CD4-positive, CD25-positive, alpha-beta regulatory T cell (primary cell): Measurements from ENCODE around the gene SLC17A3. TPM values are rescaled to one million over a fixed set of nuclear protein-coding genes. Genes with fewer than 3 reads are reported as not detected.

Source experiments
- ATAC-seq, 2 donors: fragments of 150-1000 bp; cut with Tn5 transposase; one replicate each; pipeline ENCODE4 v1.10.0; 2021; ENCODE audit warnings: low read depth in 2 of 2, moderate number of reproducible peaks in 2 of 2, moderate library complexity in 1 of 2
- DNase-seq, 3 donors: peaks; one replicate each; pipeline versions ENCODE4 v3.0.0 to v3.0.0-alpha.2; 2012 to 2022; ENCODE audit warnings: mixed read lengths in 1 of 3
- H3K27ac ChIP-seq: one replicate; pipeline ENCODE4 v1.7.0; 2013; ENCODE audit warnings: mild to moderate bottlenecking, low read length; ENCODE audit not compliant: insufficient read depth, poor library complexity, severe bottlenecking
- H3K27me3 ChIP-seq: one replicate; pipeline ENCODE4 v1.7.0; 2013; ENCODE audit warnings: low read length; ENCODE audit not compliant: control insufficient read depth, insufficient read depth
- H3K36me3 ChIP-seq: one replicate; pipeline ENCODE4 v1.7.0; 2013; ENCODE audit warnings: mild to moderate bottlenecking, low read length, moderate library complexity; ENCODE audit not compliant: control insufficient read depth, insufficient read depth
- H3K4me1 ChIP-seq: 2 replicates; pipeline ENCODE4 v1.7.0; 2013; ENCODE audit warnings: mild to moderate bottlenecking, low read length; ENCODE audit not compliant: insufficient read depth, control insufficient read depth, poor library complexity, severe bottlenecking
- H3K4me3 ChIP-seq: one replicate; pipeline ENCODE4 v1.7.0; 2013; ENCODE audit warnings: low read depth, mild to moderate bottlenecking, low read length, moderate library complexity
- H3K9me3 ChIP-seq, 2 experiments: 1 replicate in 1 of 2; 2 replicates in 1 of 2; pipeline ENCODE4 v1.7.0; 2013; ENCODE audit warnings: low read length in 2 of 2, mild to moderate bottlenecking in 1 of 2, moderate library complexity in 1 of 2; ENCODE audit not compliant: control insufficient read depth in 2 of 2
- H3K27ac Mint-ChIP-seq, 3 donors: one replicate each; pipeline ENCODE4 v1.8.0; 2020 to 2022; ENCODE audit warnings: mild to moderate bottlenecking in 3 of 3, mixed read lengths in 3 of 3, moderate library complexity in 2 of 3
- H3K27me3 Mint-ChIP-seq: one replicate; pipeline ENCODE4 v1.8.0; 2022; ENCODE audit warnings: mild to moderate bottlenecking, mixed read lengths
- H3K36me3 Mint-ChIP-seq: one replicate; pipeline ENCODE4 v1.8.0; 2020; ENCODE audit warnings: mixed read lengths
- H3K4me1 Mint-ChIP-seq, 4 donors: one replicate each; pipeline ENCODE4 v1.8.0; 2020 to 2022; ENCODE audit warnings: mixed read lengths in 4 of 4, mild to moderate bottlenecking in 1 of 4
- H3K4me3 Mint-ChIP-seq, 4 donors: one replicate each; pipeline ENCODE4 v1.8.0; 2020 to 2022; ENCODE audit warnings: mild to moderate bottlenecking in 4 of 4, mixed read lengths in 4 of 4, moderate library complexity in 3 of 4
- H3K9me3 Mint-ChIP-seq, 7 donors: one replicate each; pipeline ENCODE4 v1.8.0; 2020 to 2022; ENCODE audit warnings: mixed read lengths in 7 of 7, mild to moderate bottlenecking in 3 of 7, moderate library complexity in 2 of 7
- polyA plus RNA-seq, 4 donors: library from polyadenylated mRNA; unstranded; fragments of 300-500 nt; fragmentation: Illumina TruSeq; gene quantifications; one replicate each; pipeline ENCODE4 v1.2.3, GENCODE V29; 2021
- total RNA-seq: library from RNA; stranded (reverse); gene quantifications from one replicate; pipeline ENCODE4 v1.2.3, GENCODE V29; 2022

SLC17A3 gene
- total and polyA plus RNA-seq, 5 donors from 2014 or later: 0.31 TPM; not detected in 4

DNA sequence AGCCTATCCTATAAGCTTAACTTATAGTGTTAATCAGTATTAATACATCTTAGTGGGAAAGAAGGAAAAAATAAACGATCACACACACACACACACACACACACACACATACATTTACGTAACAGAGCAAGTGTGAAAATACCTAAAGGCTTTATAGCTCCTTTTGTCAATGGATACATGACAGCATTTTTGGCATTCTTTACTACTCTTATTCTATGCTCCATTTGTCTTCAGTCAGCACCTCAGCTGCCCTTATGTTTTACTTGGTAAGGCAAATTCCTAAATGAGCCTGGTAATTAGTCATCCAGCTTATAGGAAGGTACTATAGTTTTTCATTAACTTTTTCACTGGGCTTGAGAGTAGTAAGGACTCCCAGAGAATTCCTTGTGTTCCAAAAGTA, 25.1 kb upstream of the SLC17A3 start:
- no peak overlapping the region for H3K27ac ChIP-seq
- Mint-ChIP-seq H3K4me3 (no peak overlapping the region), H3K27me3 (peaks cover 13% of the 10 kb centered on the region), H3K36me3 (no peaks in the 10 kb centered on the region), H3K9me3 (no peaks in the 10 kb centered on the region), H3K27ac (no peak overlapping the region), H3K4me1 (peaks cover 0 to 12% (median 3%) of the 10 kb centered on the region in 4 donors)
- peaks cover 3% of the 10 kb centered on the region for H3K27me3 ChIP-seq
- no peak for DNase-seq
- H3K36me3 ChIP-seq: no peaks in the 10 kb centered on the region
- ATAC-seq: no peak
- H3K9me3 ChIP-seq: no peaks in the 10 kb centered on the region
- H3K4me1 ChIP-seq: no peaks in the 10 kb centered on the region
- no peak overlapping the region for H3K4me3 ChIP-seq

DNA sequence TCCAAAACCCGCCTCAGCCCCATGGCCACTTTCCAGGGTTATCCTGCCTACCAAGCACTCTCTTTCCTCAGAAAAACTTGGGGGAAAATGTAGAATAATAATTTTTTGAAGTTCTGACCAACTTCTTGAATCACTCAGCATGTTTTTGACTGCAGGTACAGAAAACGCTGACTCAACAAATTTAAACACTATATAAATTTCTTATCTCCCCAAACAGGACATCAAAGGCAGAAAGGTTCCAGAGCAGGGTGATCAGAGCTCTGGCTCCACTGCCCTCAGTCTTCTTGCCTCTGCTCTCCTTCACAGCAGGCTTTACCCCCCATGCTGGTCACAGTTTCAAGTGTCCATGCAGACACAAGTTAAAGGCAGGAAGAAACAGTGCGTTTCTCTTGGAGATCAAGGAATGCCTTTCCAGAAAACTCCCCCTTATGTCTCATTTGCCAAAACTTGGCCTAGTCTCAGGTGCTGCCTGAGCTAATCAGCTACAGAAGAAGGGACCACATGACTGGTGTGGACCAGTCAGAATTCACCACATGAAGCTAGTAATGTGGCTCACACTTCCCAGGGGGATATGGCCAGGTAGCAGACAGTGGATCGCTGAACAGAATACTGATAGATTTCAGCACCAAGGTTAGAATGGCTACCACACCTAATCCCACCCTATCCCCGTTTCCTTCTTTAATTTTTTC, 24.4 kb upstream of the SLC17A3 start:
- H3K4me3 Mint-ChIP-seq: no peak overlapping the region
- peaks cover 17% of the 10 kb centered on the region for H3K27me3 Mint-ChIP-seq
- H3K4me3 ChIP-seq: no peak overlapping the region
- no peak for DNase-seq
- H3K4me1 ChIP-seq: no peaks in the 10 kb centered on the region
- no peak for ATAC-seq
- peaks cover 0 to 10% (median 3%) of the 10 kb centered on the region in 4 donors for H3K4me1 Mint-ChIP-seq
- H3K27me3 ChIP-seq: peaks cover 3% of the 10 kb centered on the region
- H3K27ac Mint-ChIP-seq: no peak overlapping the region
- no peaks in the 10 kb centered on the region for H3K9me3 Mint-ChIP-seq
- no peaks in the 10 kb centered on the region for H3K36me3 ChIP-seq
- H3K9me3 ChIP-seq: no peaks in the 10 kb centered on the region
- no peak overlapping the region for H3K27ac ChIP-seq
- H3K36me3 Mint-ChIP-seq: no peaks in the 10 kb centered on the region

GRCh38 chr6:25896252-25896651, 22.2 kb upstream of the SLC17A3 start:
- no peaks in the 10 kb centered on the region for H3K9me3 ChIP-seq
- H3K27me3 ChIP-seq: peaks cover 8% of the 10 kb centered on the region
- no peak overlapping the region for H3K4me3 Mint-ChIP-seq
- H3K27ac Mint-ChIP-seq: no peak overlapping the region
- no peak for DNase-seq
- ATAC-seq: no peak
- H3K27ac ChIP-seq: no peak overlapping the region
- peaks cover 16% of the 10 kb centered on the region for H3K27me3 Mint-ChIP-seq
- peaks cover 0 to 2% (median 0%) of the 10 kb centered on the region in 7 donors for H3K9me3 Mint-ChIP-seq
- H3K36me3 ChIP-seq: no peaks in the 10 kb centered on the region
- H3K4me3 ChIP-seq: no peak overlapping the region
- H3K4me1 Mint-ChIP-seq: peaks cover 0 to 6% (median 3%) of the 10 kb centered on the region in 4 donors
- H3K36me3 Mint-ChIP-seq: no peaks in the 10 kb centered on the region
- no peaks in the 10 kb centered on the region for H3K4me1 ChIP-seq

DNA sequence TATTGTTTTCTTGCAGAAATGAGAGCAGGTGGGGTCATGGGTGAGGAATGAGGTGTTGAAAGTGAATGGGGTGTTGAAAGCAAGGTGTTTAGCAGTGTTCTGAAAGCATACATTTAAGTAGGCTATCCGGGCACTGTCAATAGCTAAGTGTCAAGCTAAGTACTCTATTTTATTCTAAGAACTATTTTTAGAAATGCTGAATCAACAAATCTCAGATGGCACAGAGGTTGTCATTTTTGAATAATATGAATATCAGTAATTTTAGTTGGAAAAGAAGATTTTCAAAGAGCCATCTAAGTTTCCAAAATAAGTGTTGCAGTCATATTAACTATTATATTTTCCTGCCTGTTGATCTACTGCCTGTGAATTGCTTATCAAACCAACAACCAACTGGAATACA, 21.7 kb upstream of the SLC17A3 start:
- no peaks in the 10 kb centered on the region for H3K36me3 Mint-ChIP-seq
- Histone ChIP-seq H3K27me3 (peaks cover 8% of the 10 kb centered on the region), H3K4me1 (no peaks in the 10 kb centered on the region), H3K9me3 (no peaks in the 10 kb centered on the region), H3K4me3 (no peak overlapping the region), H3K27ac (no peak overlapping the region), H3K36me3 (no peaks in the 10 kb centered on the region)
- ATAC-seq (no peak), DNase-seq (no peak)
- H3K4me1 Mint-ChIP-seq: peaks cover 0 to 6% (median 1%) of the 10 kb centered on the region in 4 donors
- H3K27ac Mint-ChIP-seq: no peak overlapping the region
- H3K9me3 Mint-ChIP-seq: peaks cover 0 to 2% (median 0%) of the 10 kb centered on the region in 7 donors
- no peak overlapping the region for H3K4me3 Mint-ChIP-seq
- peaks cover 16% of the 10 kb centered on the region for H3K27me3 Mint-ChIP-seq

- H3K27me3 Mint-ChIP-seq: peaks cover 16% of the 10 kb centered on the region
- Histone ChIP-seq H3K9me3 (no peaks in the 10 kb centered on the region), H3K36me3 (no peaks in the 10 kb centered on the region), H3K27ac (no peak overlapping the region), H3K4me1 (no peaks in the 10 kb centered on the region), H3K27me3 (peaks cover 13% of the 10 kb centered on the region), H3K4me3 (no peak overlapping the region)
- DNase-seq (no peak), ATAC-seq (no peak)
- H3K4me1 Mint-ChIP-seq: peaks cover 0 to 3% (median 0%) of the 10 kb centered on the region in 4 donors
- no peak overlapping the region for H3K4me3 Mint-ChIP-seq
- no peaks in the 10 kb centered on the region for H3K36me3 Mint-ChIP-seq
- H3K27ac Mint-ChIP-seq: no peak overlapping the region
- peaks cover 0 to 2% (median 0%) of the 10 kb centered on the region in 7 donors for H3K9me3 Mint-ChIP-seq
Observed at GRCh38 chr6:25893778-25894177, 19.7 kb upstream of the SLC17A3 start.

- ATAC-seq: no peak
- Histone ChIP-seq H3K9me3 (no peaks in the 10 kb centered on the region), H3K36me3 (no peaks in the 10 kb centered on the region), H3K27me3 (peaks cover 13% of the 10 kb centered on the region), H3K4me3 (no peak overlapping the region), H3K4me1 (no peaks in the 10 kb centered on the region), H3K27ac (no peak overlapping the region)
- H3K4me3 Mint-ChIP-seq: no peak overlapping the region
- H3K9me3 Mint-ChIP-seq: peaks cover 0 to 2% (median 0%) of the 10 kb centered on the region in 7 donors
- no peak overlapping the region for H3K27ac Mint-ChIP-seq
- no peaks in the 10 kb centered on the region for H3K36me3 Mint-ChIP-seq
- DNase-seq: no peak
- H3K27me3 Mint-ChIP-seq: peaks cover 16% of the 10 kb centered on the region
- no peaks in the 10 kb centered on the region for H3K4me1 Mint-ChIP-seq
Observed at GRCh38 chr6:25892877-25893276, 18.8 kb upstream of the SLC17A3 start.

DNA sequence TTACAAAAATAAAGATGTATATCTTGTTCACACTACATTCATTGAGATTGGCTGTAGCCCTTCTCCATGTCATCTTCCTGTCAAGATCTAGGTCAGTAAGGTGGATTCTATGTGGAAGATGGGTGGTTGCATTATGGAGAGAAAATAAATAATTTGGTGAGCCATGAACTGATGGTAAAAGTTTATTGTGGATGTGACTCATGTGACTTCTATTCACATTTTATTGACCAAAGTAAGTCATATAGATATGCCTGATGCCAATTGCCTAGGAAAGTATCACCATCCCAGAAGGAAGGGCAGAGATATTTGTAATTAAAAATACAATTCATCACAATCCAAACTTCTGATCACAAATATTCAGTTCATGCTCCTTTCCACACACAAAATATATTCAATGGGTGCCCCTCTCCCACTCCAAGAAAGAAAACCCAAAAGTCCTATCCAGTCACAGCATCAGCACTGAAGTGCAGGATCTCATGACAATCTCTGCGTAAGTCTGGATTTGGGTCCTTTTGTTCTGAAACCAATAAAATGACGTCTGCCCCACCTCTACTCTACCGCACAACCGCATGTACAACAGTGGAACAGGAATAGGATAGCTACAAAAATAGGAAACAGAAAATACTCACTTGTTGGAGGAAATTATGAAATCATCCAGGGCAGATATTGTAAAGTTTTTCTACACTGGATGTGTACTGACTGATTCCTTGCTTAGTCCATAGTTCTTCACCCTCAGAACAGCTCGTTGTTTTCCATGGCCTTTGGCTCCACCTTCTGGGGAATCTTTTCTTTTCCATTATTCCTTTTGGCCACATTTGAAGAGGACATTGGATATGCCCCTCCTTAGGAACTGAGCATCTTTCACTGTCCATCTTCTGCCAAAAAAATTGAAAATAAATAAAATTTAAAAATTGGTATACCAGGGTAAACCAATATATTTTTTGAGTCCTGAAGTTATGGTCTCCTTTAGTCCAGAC, 16.1 kb upstream of the SLC17A3 start:
- Mint-ChIP-seq H3K4me1 (no peaks in the 10 kb centered on the region), H3K9me3 (peaks cover 0 to 2% (median 0%) of the 10 kb centered on the region in 7 donors), H3K27me3 (peaks cover 21% of the 10 kb centered on the region), H3K4me3 (no peak overlapping the region), H3K27ac (peak overlapping the region in 1 of 3 donors; percentile 49), H3K36me3 (no peaks in the 10 kb centered on the region)
- ATAC-seq: no peak
- H3K27ac ChIP-seq: no peak overlapping the region
- H3K4me3 ChIP-seq: no peak overlapping the region
- H3K9me3 ChIP-seq: no peaks in the 10 kb centered on the region
- peaks cover 13% of the 10 kb centered on the region for H3K27me3 ChIP-seq
- H3K36me3 ChIP-seq: no peaks in the 10 kb centered on the region
- no peaks in the 10 kb centered on the region for H3K4me1 ChIP-seq
- no peak for DNase-seq
